ENCODE measurements around the gene KLF11. TPM values are rescaled to one million over a fixed set of nuclear protein-coding genes. Genes with fewer than 3 reads are reported as not detected.
"Not testable (repeated sequence)": the region's sequence is repeated elsewhere in the genome, so short reads cannot be mapped to it uniquely, and the experiment has no call there.

Gene KLF11
- total RNA-seq, 1 donor from 2014 or later: 12.2 TPM

DNA sequence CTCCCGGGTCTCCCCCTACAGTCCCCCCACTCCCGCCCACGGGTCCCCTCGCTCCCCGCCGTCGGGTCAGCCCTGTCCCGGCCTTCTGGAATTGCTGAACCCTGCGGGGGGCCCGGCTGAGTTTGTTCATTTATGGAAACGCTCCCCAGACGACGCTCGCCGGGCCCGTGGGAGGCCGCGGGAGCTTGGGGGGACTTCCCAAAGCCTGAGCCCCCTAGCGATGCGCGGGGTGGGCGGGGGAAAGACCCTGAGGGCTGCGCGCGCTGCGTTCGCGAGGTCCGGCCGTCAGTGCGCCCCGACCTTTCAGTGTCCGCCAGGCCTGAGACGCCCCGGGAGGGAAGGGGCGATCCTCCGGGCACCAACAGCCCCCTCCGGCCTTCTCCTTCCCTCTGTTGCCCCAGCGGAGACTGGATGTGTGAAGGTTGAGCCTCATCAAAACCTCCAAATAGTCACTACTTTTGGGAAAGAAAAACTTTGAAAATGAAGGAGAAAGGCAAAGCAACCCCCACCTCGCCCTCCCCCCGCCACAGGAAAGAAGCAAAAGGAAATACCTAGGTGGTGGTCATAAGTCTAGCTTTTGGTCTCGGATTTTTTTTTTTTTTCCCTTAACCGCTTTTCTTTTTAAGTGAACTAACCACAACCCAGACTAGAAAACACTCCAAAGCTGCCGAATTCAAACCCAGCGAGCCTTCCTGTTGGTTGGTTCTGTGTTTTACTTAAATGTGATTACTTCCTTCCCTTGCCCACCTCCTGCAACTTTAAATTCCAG lies 37.4 kb downstream of the KLF11 start:
- DNase-seq (ENCODE audit: low spot score): no peak
- no peak for ATAC-seq

DNA sequence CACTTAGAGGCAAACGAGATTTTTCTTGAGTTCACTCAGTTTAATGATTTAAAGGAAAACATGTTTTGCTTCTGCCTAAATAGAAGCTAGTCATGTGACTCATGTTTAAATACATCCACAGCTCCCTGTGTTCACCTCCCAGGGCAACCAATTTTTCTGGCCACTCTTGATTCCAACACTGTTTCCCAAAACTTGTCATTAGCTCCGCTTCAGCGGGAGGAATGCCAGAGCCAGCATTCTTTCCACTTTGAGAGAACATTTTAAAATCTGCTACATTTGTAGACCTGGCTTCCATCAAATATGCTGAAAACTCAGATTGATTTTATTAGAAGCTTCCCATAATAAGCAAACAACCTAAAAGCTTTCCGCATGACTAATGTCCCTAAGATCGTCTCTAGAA lies 39.7 kb downstream of the KLF11 start:
- ATAC-seq (no peak), DNase-seq (ENCODE audit: low spot score) (no peak)

DNA sequence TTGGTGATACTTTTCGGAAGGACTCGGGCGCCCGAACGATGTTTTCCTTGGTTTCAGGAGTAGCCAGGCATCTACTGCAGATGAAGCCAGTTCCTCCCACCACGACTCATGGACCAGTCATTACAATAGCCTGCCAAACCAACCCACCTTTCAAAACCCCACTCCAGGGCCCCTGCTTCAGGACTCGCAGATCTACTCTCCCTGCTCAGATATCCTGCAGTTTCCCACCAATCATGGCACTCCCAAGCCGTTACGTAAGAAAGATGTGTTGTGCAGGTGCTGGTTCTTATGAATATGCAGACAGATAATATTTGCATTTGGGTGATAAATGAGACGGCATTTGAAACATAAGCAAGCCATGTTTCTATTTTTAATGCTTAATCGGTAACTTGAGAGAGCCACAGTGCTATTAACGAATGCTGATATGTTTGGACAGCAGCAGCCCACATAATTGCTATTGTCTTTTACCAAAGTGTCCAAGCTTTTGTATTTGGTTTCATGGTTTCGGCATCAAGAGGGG lies 40.4 kb downstream of the KLF11 start:
- ATAC-seq (no peak), DNase-seq (ENCODE audit: low spot score) (no peak)

DNA sequence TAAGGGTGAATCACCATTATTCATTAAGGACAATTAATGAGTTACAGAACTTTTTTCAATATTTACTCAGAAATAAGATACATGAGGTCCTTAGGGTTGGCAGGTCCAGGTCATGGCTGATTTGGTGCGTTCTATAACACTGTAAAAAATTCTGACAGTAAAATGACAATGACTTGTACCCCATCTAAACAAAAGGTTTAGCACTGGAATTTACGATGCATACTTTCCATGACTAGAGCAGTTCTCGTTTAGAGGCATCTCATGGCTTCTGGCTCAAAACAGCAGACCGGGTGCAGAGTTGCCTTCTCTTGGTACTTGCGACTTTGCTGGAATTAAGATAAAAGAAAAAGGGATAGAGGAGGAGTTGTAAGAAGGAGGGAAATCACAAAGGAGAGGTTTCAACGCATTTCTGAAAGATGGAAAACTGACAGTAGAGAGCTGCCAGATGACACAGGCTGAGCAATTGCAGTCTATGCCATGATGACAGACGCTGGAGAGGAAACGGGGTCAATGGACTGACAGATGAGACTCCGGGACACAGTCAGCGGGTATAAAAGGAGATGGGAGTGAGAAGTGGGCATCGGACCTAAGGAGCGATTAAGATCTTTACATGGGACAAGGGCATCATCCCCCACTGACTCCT lies 41.0 kb downstream of the KLF11 start:
- DNase-seq (ENCODE audit: low spot score) (no peak), ATAC-seq (no peak)

DNA sequence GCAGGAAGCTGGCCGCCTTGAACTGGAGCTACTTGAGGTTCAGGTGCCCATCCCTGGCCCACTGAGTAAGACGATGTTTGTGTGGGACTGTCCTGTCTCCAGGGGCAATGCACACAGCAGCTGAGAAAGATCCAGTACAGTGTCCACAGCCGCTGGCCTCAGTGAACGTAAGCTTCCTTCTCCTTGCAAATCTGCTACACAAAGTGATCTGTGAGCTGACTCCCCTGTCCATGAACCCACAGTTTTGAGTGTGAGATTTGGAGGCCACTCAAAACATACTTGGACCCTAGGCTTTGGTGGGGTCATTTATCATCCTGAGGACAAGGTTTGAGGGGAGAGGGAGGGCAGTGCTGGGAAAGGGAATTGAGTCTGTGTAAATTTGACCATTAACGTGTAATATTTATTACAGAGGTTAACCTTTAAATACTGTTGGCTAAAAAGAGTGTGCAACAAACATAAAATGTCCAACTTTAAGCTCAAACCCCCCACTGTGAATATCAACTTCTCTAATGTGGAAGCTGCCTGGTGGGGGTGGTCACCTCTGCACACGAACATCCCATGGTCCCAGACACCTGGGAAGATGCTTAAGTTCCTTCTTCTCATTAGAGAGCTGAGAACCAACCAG lies 41.8 kb downstream of the KLF11 start:
- ATAC-seq (no peak), DNase-seq (ENCODE audit: low spot score) (no peak)

DNA sequence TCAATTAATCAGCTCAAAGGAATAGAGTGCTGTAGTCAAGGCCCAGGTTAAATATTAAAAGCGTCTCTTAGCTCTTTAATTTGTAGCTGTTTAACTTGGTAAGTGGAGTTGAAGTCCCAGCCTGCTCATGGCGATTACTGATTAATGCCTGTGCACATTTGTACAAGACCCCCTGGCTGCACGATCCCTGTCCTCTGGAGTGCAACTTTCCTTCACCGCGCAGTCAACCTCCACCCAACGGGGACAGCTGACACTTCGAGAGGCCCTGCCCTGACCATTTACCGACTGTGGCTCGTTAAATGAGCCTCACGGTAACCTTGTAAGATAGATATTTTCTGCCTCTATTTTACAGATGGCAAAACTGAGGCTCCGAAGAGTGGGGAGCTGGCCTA lies 42.3 kb downstream of the KLF11 start:
- ATAC-seq (peak; percentile 28), DNase-seq (ENCODE audit: low spot score) (no peak)

DNA sequence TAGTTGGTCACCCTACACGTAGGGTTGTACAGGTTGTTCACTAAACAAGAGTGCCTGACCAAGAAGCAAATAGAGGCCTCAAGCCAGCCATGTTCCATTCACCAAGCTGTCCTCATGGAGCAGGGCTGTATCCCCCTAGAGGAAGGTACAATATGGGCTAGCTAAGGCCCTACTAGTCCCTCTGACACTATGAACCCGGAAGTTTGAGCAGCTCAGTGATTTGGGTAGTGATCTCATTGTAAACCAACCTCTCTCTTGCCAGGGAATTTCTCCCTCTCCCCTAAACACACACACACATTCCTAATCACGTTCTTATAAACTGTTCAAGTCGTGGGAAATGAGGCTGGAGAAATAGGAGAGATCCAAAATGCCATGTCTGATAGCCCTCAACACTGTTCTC lies 43.6 kb downstream of the KLF11 start:
- ATAC-seq (no peak), DNase-seq (ENCODE audit: low spot score) (no peak)

DNA sequence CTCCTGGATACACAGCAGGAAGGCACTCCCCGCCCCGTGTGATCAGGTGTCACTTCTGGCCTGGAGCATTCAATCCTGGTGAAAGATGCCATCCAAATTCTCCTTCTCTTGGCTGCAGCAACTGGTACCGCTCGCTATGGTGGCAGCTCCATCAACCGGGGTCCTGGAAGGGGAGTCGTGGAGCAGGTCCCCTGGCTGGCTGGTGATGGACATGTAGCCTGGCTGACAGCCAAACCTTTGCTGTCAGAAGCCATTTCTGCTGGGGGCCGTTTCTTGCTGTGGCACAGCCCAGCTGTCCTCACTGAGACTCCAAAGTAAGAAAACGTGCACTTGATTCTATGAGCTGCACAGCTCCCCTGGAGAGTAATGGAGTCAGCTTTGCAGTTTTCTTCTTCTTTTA lies 44.0 kb downstream of the KLF11 start:
- DNase-seq (ENCODE audit: low spot score) (no peak), ATAC-seq (no peak)

DNA sequence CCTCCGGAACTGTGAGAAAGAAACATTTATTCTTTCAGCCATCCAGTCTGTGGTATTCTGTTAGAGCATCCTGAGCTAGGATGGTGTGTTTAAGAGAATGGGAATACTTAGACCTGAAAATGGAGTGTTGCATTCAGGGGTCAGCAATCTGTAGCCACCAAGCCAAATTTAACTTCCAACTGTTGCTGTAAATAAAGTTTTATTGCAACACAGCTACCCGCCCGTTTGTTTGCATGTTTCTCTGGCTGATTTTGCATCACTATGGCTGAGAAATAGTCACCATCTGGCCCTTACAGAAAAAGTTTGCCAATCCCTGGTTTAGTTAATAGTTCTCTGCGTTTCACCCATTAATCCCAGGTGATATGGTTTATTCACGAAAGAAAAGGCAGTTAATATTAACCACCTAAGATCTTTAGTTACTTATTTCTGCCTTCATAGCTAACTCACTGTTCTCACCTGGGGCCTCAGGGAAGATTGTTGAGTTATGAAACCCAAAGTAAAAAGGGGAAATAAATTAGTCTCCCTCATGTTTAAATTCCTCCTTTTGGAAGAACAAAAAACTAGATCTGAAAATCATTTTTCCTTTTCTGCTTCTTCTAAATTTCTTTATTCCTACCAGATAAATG lies 46.3 kb downstream of the KLF11 start:
- no peak for ATAC-seq
- no peak for DNase-seq (ENCODE audit: low spot score)

DNA sequence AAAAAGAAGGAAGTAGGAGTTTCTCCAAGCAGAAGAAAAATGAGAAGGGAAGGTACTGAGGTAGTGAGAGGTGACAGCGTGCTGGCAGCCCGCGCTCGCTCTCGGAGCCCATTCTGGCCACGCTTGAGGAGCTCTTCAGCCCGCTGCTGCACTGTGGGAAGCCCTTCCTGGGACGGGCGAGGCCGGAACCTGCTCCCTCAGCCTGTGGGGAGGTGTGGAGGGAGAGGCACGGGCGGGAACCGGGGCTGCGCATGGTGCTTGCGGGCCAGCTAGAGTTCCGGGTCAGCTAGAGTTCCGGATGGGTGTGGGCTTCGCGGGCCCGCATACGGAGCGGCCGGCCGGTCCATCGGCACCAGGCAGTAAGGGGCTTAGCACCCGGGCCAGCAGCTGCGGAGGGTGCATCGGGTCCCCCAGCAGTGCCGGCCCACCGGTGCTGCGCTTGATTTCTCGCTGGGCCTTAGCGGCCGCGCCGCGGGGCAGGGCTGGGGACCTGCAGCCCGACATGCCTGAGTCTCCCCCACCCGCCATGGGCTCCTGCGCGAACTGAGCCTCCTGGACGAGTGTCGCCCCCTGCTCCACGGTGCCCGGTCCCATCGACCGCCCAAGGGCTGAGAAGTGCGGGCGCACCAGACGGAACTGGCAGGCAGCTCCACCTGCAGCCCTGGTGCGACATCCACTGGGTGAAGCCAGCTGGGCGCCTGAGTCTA lies 48.0 kb downstream of the KLF11 start:
- ATAC-seq (peak; percentile 32), DNase-seq (ENCODE audit: low spot score) (no peak)

DNA sequence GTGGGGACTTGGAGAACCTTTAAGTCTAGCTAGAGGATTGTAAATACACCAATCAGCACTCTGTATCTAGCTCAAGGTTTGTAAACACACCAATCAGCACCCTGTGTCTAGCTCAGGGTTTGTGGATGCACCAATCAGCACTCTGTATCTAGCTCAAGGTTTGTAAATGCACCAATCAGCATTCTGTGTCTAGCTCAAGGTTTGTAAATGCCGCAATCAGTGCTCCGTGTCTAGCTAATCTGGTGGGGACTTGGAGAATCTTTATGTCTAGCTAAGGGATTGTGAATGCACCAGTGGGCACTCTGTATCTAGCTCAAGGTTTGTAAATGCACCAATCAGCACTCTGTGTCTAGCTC lies 48.5 kb downstream of the KLF11 start:
- DNase-seq (ENCODE audit: low spot score); ATAC-seq: not testable (repeated sequence)

DNA sequence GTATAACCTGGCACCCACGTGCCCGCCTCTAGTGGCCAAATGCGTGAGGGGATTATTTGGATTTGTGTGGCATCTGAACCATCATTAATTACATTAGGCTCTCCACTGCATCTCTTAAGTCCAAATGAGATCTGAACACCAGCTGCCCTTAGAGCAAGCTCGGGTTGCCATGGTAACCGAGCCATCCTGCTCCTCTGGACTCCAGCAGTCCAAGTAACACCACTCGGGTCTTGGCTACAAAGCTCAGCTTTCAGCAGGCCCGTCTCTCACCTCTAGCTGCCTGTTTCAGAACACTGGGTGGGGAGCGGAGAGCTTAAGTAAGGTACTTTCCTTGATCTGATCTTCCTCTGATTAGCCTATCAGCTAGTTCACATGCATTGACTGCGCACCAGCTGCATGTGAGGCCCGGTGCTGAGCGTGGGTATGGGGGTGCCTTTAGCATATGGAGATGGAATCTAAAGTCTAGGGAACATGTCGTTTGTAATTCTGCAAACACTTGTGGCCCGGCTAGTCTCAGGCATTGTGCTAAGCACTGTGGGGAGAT lies 51.0 kb downstream of the KLF11 start:
- DNase-seq (ENCODE audit: low spot score) (no peak), ATAC-seq (no peak)

DNA sequence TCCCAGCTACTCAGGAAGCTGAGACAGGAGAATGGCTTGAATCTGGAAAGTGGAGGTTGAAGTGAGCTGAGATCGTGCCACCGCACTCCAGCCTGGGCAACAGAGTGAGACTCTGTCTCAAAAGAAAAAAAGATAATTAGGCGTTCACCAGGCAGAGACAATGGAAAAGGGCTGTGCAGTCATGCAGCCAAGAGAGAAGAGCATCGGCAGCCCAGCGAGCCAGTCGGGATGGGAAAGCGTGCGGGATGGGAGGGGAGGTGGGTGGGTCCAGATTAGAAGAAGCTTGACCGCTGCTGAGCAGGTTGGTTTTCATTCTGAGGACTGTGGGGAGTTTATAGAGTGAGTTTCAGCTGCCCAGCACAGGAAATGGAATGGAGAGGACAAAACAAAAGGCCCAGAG lies 51.8 kb downstream of the KLF11 start:
- ATAC-seq (no peak), DNase-seq (ENCODE audit: low spot score) (no peak)

DNA sequence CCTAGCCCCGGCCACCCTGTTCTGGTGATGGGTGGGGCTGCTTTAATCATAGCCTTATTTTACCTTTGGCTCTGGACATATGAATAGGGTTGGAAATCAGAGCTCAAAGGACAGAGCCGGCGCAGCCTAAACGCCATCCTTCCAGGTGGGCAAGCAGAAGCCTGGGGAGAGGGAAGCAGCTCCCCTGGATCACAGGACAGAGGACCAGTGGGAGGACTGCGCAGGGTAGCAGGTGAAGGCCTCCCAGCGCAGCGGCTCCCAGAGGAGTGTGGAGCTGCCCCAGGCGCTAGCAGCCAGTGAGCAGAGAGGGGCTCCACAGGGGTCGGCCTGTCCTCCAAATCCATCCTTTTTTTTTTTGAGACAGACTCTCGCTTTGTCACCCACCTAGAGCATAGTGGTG lies 53.3 kb downstream of the KLF11 start:
- ATAC-seq (no peak), DNase-seq (ENCODE audit: low spot score) (no peak)

DNA sequence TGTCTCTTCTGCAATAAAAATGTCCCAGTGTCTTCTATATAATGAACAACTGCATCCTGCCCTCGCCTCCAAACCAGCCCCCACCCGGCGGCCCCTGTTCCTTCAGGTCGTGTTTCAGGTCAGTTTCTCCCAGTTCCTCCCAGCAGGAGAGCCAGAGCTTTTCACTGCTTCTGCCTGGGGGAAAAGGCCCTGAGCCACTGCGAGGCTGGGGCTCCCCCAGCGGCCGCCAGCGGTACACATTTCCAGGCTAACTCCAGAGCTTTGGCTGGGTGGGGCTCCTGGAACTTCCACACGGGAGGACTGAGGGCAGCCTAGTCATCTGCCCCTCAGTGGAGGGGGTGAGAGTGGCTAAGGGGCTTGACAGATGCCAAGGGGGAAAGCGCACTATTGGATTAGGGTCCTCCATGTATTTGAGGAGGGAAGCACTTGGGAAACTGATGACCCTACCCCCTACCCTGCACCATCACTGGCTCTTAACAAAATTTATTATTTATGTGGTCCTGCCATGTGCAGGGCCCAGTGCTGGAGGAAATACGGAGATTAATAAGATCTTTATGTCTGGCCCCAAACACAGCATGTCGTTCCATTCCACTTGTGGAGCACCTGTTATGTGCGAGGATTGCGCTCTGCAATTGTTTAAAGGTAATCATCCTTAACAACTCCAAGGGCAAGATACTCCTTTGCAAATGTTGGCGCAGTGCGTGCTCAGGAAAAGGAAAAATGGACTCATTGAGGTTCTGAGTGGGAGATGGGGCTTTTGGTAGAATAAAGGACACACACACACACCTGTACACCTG lies 54.2 kb downstream of the KLF11 start:
- DNase-seq (ENCODE audit: low spot score) (peak; percentile 69), ATAC-seq (peak; percentile 100)

DNA sequence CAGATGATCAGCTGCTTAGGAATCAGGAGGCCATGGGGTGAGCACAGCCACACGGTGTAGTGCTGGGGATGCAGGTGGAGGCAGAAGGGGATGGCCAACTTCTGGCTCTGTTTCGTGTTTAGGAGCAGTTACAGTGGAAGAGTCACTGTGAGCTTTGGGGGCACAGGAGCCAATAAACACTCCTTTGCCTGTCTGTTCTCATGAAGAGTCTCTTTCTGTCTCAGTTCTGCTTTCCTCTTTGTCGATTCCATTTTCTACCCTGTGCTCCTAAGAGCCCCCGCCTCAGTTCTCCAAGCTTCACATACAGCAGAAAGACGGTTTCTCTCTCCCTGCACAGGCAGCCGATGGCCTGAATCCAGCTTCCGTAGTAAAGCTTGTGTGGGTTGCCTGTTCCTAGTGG lies 58.1 kb downstream of the KLF11 start:
- DNase-seq (ENCODE audit: low spot score): no peak
- no peak for ATAC-seq

DNA sequence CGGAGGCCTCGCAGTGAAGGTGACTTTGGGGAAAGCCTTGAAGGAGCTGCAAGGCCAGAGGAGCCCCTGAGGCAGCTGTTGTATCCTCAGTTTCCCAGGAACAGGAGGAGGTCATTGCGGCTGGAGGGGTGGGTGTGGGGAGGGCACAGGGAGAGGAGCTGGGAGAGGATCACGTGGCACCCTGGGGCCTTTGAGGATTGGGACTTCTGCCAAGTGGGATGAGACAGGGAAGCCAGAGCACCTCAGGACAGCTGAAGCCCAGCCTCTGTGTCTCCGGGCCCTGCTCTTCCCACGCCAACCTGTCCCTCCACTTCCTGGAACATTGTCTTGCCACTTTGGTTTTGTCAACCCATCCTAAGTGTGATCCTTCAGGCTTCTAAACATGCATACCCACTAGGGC lies 59.8 kb downstream of the KLF11 start:
- ATAC-seq (no peak), DNase-seq (ENCODE audit: low spot score) (no peak)
